ENCODE results near the gene FLOT2.
"Not testable (repeated sequence)": the region's sequence is repeated elsewhere in the genome, so short reads cannot be mapped to it uniquely, and the experiment has no call there.

FLOT2 gene

DNA sequence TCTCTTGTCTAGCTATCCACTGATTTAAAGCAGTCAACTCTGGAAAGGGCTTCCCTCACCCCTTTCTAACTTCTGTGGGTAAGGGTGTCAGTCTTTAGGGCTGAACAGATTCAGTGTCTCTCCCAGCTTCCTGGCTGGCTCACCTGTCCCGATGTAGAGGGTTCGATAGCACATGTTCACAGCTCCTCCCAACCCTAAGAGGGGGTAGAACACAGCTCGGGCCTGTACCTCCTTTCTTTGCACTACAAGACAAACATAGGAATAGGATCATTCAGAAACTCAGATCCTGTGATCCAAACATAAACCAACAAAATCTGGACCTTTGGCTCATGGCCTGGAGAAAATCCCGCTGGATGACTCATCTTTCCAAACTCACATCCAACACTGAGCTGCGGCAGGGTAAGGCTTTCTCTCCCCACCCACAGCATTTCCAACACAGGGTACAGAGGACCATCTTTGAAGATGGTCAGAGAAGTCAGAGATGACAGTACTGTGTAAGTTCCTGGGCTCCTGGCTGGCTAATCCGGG is 11.2 kb upstream of the FLOT2 start:
- H3K4me3 ChIP-seq (ENCODE audit: low read depth, low read length) = no peak overlapping the region
- DNase-seq (ENCODE audit: low read depth) = peak; percentile 48
- TF ChIP-seq, protein P1, sequence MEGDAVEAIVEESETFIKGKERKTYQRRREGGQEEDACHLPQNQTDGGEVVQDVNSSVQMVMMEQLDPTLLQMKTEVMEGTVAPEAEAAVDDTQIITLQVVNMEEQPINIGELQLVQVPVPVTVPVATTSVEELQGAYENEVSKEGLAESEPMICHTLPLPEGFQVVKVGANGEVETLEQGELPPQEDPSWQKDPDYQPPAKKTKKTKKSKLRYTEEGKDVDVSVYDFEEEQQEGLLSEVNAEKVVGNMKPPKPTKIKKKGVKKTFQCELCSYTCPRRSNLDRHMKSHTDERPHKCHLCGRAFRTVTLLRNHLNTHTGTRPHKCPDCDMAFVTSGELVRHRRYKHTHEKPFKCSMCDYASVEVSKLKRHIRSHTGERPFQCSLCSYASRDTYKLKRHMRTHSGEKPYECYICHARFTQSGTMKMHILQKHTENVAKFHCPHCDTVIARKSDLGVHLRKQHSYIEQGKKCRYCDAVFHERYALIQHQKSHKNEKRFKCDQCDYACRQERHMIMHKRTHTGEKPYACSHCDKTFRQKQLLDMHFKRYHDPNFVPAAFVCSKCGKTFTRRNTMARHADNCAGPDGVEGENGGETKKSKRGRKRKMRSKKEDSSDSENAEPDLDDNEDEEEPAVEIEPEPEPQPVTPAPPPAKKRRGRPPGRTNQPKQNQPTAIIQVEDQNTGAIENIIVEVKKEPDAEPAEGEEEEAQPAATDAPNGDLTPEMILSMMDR (conservative IDR thresholded peaks at IDR 0.05; ENCODE audit: low read depth, low read length) = no peak

DNA sequence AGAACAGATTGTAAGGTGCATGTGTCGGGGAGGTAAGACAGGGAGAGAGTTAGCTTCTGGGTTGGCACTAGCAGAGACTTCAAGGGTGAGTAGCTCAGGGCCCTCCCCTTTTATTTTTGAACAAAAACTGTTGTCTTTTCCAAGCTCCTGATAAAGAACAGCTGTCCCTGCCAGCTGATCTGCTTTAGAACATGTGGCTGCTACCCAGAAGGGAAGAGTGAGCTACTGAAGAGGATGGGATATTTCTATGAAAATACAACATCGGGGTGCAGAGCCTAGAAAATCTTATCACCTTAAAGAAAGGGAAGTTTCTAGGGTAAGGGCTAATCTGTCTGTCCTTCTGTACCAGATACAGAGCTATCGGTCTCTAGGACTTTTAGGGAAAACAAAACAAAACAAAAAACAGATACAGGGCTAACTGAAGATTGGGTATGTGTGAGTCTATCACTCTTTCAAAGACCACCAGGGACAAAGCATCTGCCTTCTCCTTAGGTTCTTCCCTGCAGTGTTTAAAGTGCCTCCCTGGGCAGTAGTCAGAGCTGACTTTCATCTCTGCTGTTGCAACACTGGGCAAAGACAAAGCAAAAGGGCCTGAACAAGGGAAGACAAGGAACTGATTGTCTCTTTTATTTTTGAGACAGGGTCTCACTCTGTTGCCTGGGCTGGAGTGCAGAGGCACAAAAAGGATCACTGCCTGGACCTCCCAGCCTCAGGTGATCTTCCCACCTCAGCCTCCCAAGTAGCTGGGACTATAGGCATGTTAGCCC is 10.4 kb upstream of the FLOT2 start:
- DNase-seq (ENCODE audit: low read depth) = no peak
- H3K4me3 ChIP-seq (ENCODE audit: low read depth, low read length) = no peak overlapping the region

DNA sequence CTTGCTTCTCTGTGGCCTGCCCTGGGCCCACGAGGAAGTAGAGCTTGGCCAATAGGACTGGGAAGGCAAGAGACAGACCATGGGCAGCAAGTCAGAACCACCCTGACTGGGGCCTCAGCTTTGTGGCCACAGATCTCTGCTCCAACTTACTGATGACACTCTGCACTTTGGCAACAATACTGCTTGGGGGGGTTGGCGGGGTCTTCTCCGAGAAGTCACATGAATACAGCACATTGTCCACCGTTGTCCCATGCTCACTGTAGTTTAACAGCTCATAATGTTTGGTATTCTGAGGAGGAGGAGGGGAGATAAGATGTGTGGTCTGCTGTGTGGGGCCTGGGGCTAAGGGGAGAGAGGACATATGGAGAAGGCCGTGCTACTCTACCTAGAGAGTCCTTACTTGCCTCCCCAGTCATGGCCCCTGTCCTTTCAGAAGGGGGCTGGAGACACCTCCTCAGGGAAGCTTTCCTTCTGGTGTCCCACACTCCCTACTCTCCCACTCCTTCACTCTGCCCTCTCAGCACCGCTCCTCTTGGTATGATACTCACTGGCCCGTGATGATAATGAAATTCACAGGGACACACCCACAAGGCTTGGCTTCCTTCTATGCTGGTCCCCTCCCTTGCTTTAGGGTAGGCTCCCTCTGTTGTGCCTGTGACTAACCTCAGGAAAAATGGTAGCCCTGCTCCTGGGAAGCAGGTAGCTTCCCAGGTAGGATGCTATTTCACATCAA is 9.3 kb upstream of the FLOT2 start:
- TF ChIP-seq, protein P1 (conservative IDR thresholded peaks at IDR 0.05; ENCODE audit: low read depth, low read length) = no peak
- no peak overlapping the region for H3K4me3 ChIP-seq (ENCODE audit: low read depth, low read length)
- DNase-seq (ENCODE audit: low read depth) = no peak

More for the DNA sequence above, 10.4 kb upstream of the FLOT2 start:
- TF ChIP-seq, protein P1 (conservative IDR thresholded peaks at IDR 0.05; ENCODE audit: low read depth, low read length) = no peak

DNA sequence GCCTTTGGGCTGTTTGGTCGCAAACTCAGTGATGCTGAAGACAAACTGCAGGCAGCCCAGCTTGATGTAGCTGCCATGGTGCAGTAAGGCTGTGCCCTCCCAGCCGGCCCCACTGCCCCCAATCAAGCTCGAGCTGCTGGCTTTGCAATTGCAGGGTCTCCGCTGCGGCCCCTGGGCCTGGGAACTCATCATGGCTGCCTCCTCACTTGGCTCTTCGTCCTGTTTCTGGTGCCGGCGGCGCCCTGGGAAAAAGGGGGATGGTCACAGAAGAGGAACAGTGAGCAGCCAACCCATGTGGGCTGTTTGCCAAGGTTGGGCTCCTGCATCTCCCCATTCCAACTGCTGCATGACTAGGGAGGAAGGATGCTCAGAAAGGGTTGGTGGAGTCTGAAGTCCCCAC is 8.7 kb upstream of the FLOT2 start:
- no peak for DNase-seq (ENCODE audit: low read depth)
- no peak overlapping the region for H3K4me3 ChIP-seq (ENCODE audit: low read depth, low read length)
- TF ChIP-seq, protein P1 (conservative IDR thresholded peaks at IDR 0.05; ENCODE audit: low read depth, low read length) = no peak

DNA sequence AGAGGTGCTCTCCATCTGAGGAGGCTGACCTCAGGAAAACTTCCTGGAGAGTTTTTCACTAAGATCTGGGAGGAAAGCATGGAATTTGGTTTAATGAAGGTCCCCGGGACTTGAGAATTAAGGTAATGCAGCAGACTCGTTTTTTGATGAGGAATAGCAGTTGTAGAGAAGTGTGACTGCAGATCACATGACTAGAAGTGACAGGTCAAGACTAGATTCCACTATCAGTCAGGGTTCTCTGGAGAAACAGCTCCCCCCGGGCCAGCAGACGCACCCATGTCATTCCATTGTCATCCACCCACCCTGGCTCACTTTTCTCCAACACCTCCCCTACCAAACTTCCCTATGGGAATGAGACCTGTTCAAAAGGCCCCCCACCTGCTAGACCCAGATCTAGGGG is 7.3 kb upstream of the FLOT2 start:
- no peak for DNase-seq (ENCODE audit: low read depth)
- TF ChIP-seq, protein P1 (conservative IDR thresholded peaks at IDR 0.05; ENCODE audit: low read depth, low read length) = no peak
- no peak overlapping the region for H3K4me3 ChIP-seq (ENCODE audit: low read depth, low read length)

DNA sequence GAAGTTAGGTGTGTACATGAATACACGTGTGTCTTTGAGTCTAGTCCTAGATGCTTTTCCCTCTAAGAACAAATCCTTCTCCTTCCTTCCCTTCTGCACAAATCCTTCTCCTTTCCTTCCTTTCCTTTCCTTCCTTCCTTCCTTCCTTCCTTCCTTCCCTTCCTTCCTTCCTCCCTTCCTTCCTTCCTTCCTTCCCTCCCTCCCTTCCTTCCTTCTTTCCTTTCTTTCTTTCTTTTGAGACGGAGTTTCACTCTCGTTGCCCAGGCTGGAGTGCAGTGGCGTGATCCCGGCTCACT is 6.0 kb upstream of the FLOT2 start:
- H3K4me3 ChIP-seq (ENCODE audit: low read depth, low read length) = not testable (repeated sequence)

DNA sequence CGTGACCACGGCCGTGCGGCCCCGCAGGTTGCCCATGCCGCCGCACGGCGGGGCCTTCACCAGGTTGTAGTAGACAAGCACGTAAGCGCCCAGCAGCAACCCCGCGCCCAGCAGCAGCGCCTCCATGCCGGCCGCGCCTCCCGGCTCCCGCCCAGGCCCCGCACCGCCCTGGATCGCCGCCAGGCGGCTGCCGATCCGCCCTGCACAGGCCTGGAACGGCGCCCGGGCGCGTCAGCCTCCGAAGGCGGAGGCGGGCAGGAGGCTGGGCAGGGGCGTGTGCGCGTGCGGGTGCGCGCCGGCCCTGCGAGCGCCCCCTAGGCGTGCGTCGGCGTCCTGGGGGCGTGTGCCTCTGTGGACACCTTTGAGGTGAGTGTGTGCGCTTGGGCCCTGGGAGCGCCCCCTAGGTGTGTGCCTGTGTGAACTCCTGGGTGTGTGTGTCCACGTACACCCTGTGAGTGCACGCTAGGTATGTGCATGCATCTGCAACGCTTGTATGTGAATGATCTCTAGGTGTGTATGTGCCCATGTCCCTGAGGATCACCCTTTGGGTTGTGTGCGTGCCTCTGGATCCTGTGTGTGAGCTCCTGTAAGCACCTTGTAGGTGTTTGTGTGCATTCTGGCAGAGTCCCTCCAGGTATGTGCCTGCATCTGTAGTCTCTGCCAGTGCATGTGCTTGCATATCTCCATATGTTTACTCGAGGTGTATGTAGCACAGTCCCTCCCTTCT is 5.4 kb upstream of the FLOT2 start, which contains the start of gene DHRS13:
Gene DHRS13, minus strand, starts transcription at position 261 of the 727 bp plus-strand sequence. Its CDS starts 135 bp downstream, at position 126.
- H3K4me3 ChIP-seq (ENCODE audit: low read depth, low read length) = peak within 1 kb of the TSS; percentile 66
- peak; percentile 92 for DNase-seq (ENCODE audit: low read depth)
- TF ChIP-seq, protein P1 (conservative IDR thresholded peaks at IDR 0.05; ENCODE audit: low read depth, low read length) = peak; percentile 63

More for the DNA sequence above, 6.0 kb upstream of the FLOT2 start:
- DNase-seq (ENCODE audit: low read depth) = not testable (repeated sequence)

All from choroid plexus epithelial cell (primary cell).